ENCODE results near the gene ABHD16B. TPM values are rescaled to one million over a fixed set of nuclear protein-coding genes. Genes with fewer than 3 reads are reported as not detected.

The ABHD16B gene
- total RNA-seq, 1 donor from 2014 or later: not detected

DNA sequence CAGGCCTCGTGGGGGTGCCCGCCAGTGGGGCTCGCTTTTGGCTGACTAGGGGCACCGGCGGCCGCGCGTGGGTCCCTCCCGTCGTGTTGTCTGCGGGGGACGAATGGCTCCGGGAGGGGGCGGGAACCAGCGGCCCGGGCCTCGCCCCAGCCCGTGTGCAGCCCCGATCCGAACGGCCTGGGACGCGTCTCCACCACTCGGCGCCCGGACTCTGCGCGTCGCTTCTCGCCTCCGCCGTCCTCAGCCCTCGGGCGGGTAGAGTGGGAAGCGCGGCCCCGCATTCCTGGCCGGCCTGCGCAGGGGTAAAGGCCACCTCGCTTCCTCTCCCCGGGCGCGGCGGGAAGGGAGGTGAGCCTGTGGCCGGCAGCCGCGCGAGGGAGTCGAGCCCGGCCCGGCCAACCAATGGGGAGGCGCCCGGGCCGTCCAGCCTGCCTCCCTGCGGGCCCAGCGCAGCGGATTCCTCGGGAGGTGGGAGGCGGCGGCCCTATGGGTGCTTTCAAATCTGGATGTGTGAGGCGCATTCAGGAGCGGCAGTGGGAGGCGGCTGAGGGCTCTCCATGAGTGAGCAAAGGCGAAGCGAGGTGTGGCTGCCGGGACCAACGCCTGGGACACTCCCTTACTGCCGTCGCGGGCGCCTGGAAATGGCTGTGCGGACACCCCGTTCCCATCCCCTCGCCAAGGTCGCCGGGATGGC lies 29.2 kb upstream of the ABHD16B start:
- ATAC-seq: peak; percentile 8
- intact Hi-C loops (cut with DNase I): no loop called here
- no peak for DNase-seq (ENCODE audit: low spot score)

DNA sequence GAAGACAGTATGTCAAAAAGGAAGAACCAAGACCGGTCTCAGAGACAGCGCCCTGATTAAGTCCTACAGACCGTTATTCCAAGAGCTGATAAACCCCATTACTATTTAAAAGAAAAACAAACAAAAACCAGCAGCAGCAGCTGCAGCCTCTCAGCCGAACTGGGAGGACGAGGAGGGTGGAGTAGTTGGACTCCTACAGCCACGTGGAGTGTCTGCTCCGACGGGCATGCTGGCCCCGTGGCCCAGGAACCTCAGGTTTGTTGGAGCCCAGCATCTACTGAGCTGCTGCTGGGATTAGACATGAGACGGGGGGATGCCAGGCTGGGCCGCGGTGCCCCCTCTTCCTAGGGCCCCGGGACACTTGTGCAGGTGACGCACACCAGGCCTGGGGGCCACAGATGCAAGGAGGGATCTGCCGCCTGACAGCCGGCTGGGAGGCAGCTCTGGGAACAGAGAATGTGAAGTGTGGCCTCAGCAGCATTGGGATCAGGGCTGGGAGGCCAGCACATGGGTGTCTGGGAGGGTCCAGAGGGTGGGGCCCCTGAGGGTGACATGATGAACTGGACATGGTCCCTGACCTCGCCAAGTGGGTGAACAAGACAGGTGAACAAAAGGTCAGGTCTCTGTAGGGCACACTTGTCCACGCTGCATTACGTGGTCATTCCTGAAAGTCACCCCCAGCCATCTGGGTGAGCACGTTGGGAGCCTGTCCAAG lies 27.4 kb upstream of the ABHD16B start:
- intact Hi-C loops (cut with DNase I): no loop called here
- DNase-seq (ENCODE audit: low spot score): no peak

GRCh38 chr20:63834491-63834880 lies 26.8 kb upstream of the ABHD16B start:
- intact Hi-C loops (cut with DNase I): no loop called here
- peak; percentile 0 for ATAC-seq
- DNase-seq (ENCODE audit: low spot score): no peak

More for the DNA sequence above, 27.4 kb upstream of the ABHD16B start:
- no peak for ATAC-seq

- ATAC-seq: peak; percentile 95
- peak; percentile 89 for DNase-seq (ENCODE audit: low spot score)
- intact Hi-C loops (cut with DNase I): no loop called here
These were observed 26.1 kb upstream of the ABHD16B start for GRCh38 chr20:63835021-63835858.

DNA sequence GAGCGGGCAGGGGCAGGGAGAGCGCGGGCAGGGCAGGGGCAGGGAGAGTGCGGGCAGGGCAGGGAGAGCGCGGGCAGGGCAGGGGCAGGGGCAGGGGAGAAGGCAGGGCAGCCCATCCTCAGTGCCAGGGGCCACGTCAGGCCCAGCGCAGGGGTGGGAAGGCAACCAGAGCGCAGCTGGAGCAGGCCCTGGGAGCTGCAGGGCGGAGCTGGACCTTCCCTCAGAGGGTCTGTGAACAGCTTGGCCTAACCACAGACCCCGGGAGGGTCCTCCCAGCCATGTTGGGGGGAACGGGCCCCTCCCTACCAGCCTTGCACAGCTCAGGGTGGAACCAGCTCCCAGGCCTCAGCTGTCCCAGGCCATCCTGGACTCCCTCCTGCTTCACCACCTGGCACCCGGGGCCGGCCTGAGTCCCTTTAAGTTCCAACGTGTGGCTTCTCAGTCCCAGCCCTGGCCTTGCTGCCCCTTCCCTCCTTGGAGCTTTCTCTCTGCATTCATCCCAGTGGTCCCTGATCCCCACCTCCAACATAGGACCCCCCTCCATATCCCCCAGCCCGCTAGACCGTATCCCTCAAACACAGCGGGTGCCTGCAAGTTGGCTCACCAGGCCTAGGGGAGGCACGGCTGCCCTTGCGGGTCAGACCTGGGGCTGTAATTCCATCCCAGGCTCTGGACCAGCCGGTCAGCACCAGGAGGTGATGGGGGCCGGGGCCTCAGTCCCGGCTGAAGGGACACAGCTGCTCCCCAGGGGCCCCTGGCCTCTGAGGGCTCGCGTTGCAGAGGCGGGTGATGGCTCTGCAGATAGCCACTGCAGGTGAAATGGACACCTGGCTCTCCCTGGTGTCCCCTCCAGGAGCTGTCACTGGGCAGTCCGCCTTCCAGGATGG lies 24.6 kb upstream of the ABHD16B start:
- ATAC-seq (no peak), DNase-seq (ENCODE audit: low spot score) (no peak)
- intact Hi-C loops (cut with DNase I): no loop called here

- ATAC-seq: no peak
- DNase-seq (ENCODE audit: low spot score): no peak
- intact Hi-C loops (cut with DNase I): no loop called here
These were observed 23.8 kb upstream of the ABHD16B start for GRCh38 chr20:63837479-63837878.

DNA sequence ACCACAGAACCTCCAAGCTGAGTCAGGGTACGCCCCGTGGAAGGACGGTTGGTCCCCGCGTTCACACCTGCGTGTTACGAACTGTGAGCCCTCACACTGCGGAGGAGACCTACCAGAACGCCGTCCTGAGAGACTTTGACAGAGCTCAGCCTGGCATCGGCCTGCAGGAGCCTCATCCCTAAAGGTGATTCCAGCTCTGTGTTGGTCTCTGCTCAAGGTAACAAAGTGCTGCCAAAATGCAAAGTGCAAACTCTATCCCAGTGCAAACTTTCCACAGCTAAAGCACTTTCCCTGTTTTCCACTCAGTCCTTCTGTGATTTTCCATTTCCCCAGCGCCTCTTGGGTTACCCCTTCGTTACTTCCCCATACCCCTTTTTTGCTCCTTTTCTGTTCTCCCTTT lies 21.7 kb upstream of the ABHD16B start:
- DNase-seq (ENCODE audit: low spot score): no peak
- intact Hi-C loops (cut with DNase I): no loop called here
- ATAC-seq: no peak

- ATAC-seq (no peak), DNase-seq (ENCODE audit: low spot score) (no peak)
- intact Hi-C loops (cut with DNase I): no loop called here
These were observed 20.9 kb upstream of the ABHD16B start for GRCh38 chr20:63840405-63840828.

- DNase-seq (ENCODE audit: low spot score) (no peak), ATAC-seq (no peak)
- intact Hi-C loops (cut with DNase I): no loop called here
These were observed 19.0 kb upstream of the ABHD16B start for GRCh38 chr20:63842258-63842657.

DNA sequence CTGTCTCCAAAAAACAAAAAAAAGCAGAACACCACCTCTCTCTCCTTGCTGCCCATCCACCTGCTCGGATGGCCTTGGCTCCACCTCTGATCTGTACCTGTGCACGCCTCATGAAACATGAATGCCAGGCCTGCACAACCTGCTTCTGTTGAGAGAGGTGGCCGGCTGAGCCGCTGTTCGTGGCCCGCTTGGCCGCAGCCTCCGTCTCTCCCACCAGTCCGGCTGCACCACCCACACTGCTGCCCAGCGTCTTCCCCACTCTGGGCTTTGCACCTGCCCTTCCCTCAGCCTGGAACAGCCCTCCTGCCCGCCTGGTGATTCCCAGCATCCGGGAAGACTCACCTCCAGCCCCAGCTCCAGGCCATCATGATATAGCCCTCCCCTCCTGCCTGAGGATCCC lies 18.1 kb upstream of the ABHD16B start:
- DNase-seq (ENCODE audit: low spot score) (no peak), ATAC-seq (no peak)
- intact Hi-C loops (cut with DNase I): no loop called here

GRCh38 chr20:63843778-63844177 lies 17.5 kb upstream of the ABHD16B start:
- intact Hi-C loops (cut with DNase I): no loop called here
- no peak for DNase-seq (ENCODE audit: low spot score)
- no peak for ATAC-seq

GRCh38 chr20:63844511-63844991 lies 16.7 kb upstream of the ABHD16B start:
- DNase-seq (ENCODE audit: low spot score): no peak
- no peak for ATAC-seq
- intact Hi-C loops (cut with DNase I): no loop called here

GRCh38 chr20:63846128-63846771 lies 15.0 kb upstream of the ABHD16B start:
- DNase-seq (ENCODE audit: low spot score): no peak
- peak; percentile 83 for ATAC-seq
- intact Hi-C loops (cut with DNase I): no loop called here

- no peak for ATAC-seq
- intact Hi-C loops (cut with DNase I): no loop called here
- DNase-seq (ENCODE audit: low spot score): no peak
These were observed 14.4 kb upstream of the ABHD16B start for GRCh38 chr20:63846888-63847236.

- DNase-seq (ENCODE audit: low spot score) (no peak), ATAC-seq (peak; percentile 75)
- intact Hi-C loops (cut with DNase I): no loop called here
These were observed 13.9 kb upstream of the ABHD16B start for GRCh38 chr20:63847237-63848002.

- DNase-seq (ENCODE audit: low spot score) (no peak), ATAC-seq (no peak)
- intact Hi-C loops (cut with DNase I): no loop called here
These were observed 13.0 kb upstream of the ABHD16B start for GRCh38 chr20:63848003-63848911.

All from sciatic nerve (tissue), 2 donors.